GM12878 (cell line): Measurements from ENCODE around the gene SUSD1. TPM values are rescaled to one million over a fixed set of nuclear protein-coding genes. Genes with fewer than 3 reads are reported as not detected.
"Not testable (repeated sequence)": the region's sequence is repeated elsewhere in the genome, so short reads cannot be mapped to it uniquely, and the experiment has no call there.

ENCODE experiments used
- ATAC-seq: fragments of 200-7000 bp; cut with Tn5 transposase; 3 replicates; pipeline ENCODE4 v1.9.1; 2020; ENCODE audit warnings: mild to moderate bottlenecking, moderate library complexity
- BruUV-seq: library from RNA; stranded (reverse); fragments of 400-500 nt; replicated peaks from 2 replicates; lab custom pipeline; 2021; lab: Mats Ljungman, UMichigan
- CTCF ChIA-PET: fragments of 300-600 bp; sonication (Branson Sonifier 250); formaldehyde crosslinking; extraction: SDS; loops from one replicate; lab custom pipeline; 2021; ENCODE audit warnings: inconsistent platforms; lab: Yijun Ruan, JAX
- POLR2A ChIA-PET: fragments of 350-600 bp; formaldehyde crosslinking; extraction: SDS; loops from one replicate; lab custom pipeline; 2021; ENCODE audit warnings: inconsistent platforms; lab: Charles Lee
- RAD21 ChIA-PET: fragments of 300-600 bp; sonication (Branson Sonifier 250); formaldehyde crosslinking; loops from one replicate; lab custom pipeline; 2023; ENCODE audit warnings: antibody characterized with exemption; ENCODE audit not compliant: unreplicated experiment; lab: Charles Lee
- SMC1A ChIA-PET: fragments of 300-600 bp; sonication (Branson Sonifier 250); formaldehyde crosslinking; loops from one replicate; lab custom pipeline; 2023; ENCODE audit not compliant: unreplicated experiment, uncharacterized antibody; lab: Charles Lee
- DNase-seq: peaks from one replicate; pipeline ENCODE4 v3.0.0-alpha.2; 2011; ENCODE audit warnings: low read depth, low spot score
- FAIRE-seq: peaks from 3 replicates; lab custom pipeline; 2011; peaks lifted over from hg19 to GRCh38; lab: Jason Lieb, UNC
- H2AFZ ChIP-seq: 2 replicates; pipeline ENCODE4 v1.6.0; 2011; ENCODE audit warnings: low read depth, low read length, control low read depth; ENCODE audit not compliant: control insufficient read depth
- H3K27ac ChIP-seq: 2 replicates; pipeline ENCODE4 v1.5.1; 2011; ENCODE audit warnings: control low read depth; ENCODE audit not compliant: control insufficient read depth, insufficient read depth
- H3K27me3 ChIP-seq, 2 experiments: replicated peaks in 1 of 2; 2 replicates each; pipeline versions ENCODE4 v1.6.0 to v1.6.1; 2011; ENCODE audit warnings: low read length in 1 of 2; ENCODE audit not compliant: control insufficient read depth in 2 of 2, insufficient read depth in 2 of 2
- H3K36me3 ChIP-seq, 2 experiments: 2 replicates each; pipeline ENCODE4 v1.5.1; 2011; ENCODE audit warnings: low read length in 1 of 2; ENCODE audit not compliant: control insufficient read depth in 2 of 2, insufficient read depth in 2 of 2
- H3K4me1 ChIP-seq: 2 replicates; pipeline ENCODE4 v1.6.1; 2011; ENCODE audit warnings: mild to moderate bottlenecking, low read length, moderate library complexity, mixed read lengths; ENCODE audit not compliant: control insufficient read depth, insufficient read depth
- H3K4me2 ChIP-seq: 2 replicates; pipeline ENCODE4 v1.6.0; 2011; ENCODE audit warnings: control low read depth; ENCODE audit not compliant: control insufficient read depth, insufficient read depth
- H3K4me3 ChIP-seq: fragments of 200-600 bp; sonication (generic); 2 replicates; pipeline ENCODE4 v1.5.1; 2016
- H3K79me2 ChIP-seq: 2 replicates; pipeline ENCODE4 v1.6.0; 2011; ENCODE audit warnings: low read length; ENCODE audit not compliant: control insufficient read depth, insufficient read depth
- H3K9ac ChIP-seq: 2 replicates; pipeline ENCODE4 v1.8.0; 2011; ENCODE audit warnings: low read length, control low read depth, mixed read lengths; ENCODE audit not compliant: control insufficient read depth, insufficient read depth
- H3K9me3 ChIP-seq: replicated peaks from 3 replicates; pipeline ENCODE4 v1.5.1; 2011; ENCODE audit warnings: mild to moderate bottlenecking, low read length; ENCODE audit not compliant: control insufficient read depth, insufficient read depth
- H4K20me1 ChIP-seq: 2 replicates; pipeline ENCODE4 v1.6.0; 2011; ENCODE audit not compliant: control insufficient read depth, insufficient read depth
- CUX1 ChIP-seq: IDR thresholded peaks from 2 replicates; pipeline ENCODE4 v1.6.1; 2012; ENCODE audit warnings: improper control_type of control experiment, low read depth, low read length; ENCODE audit not compliant: insufficient replicate concordance
- FOXM1 ChIP-seq: IDR thresholded peaks from 2 replicates; pipeline ENCODE4 v1.6.1; 2012; ENCODE audit warnings: low read depth, mild to moderate bottlenecking, inconsistent platforms, low read length, moderate library complexity
- GABPA ChIP-seq: IDR thresholded peaks from 2 replicates; pipeline ENCODE4 v1.6.1; 2014; ENCODE audit warnings: antibody characterized with exemption, low read depth, mild to moderate bottlenecking, inconsistent platforms
- KDM1A ChIP-seq: fragments of 200-600 bp; sonication (generic); IDR thresholded peaks from 2 replicates; pipeline ENCODE4 v1.6.1; 2016; ENCODE audit warnings: borderline replicate concordance
- LARP7 ChIP-seq: fragments of 450-650 bp; IDR thresholded peaks from 2 replicates; pipeline ENCODE4 v1.6.1; 2017; ENCODE audit warnings: mild to moderate bottlenecking
- MYB ChIP-seq: fragments of 150-350 bp; IDR thresholded peaks from 2 replicates; pipeline ENCODE4 v1.6.1; 2014; ENCODE audit warnings: mild to moderate bottlenecking, low read depth, low read length, borderline replicate concordance
- NFYA ChIP-seq: IDR thresholded peaks from 2 replicates; pipeline ENCODE4 v1.6.1; 2011; ENCODE audit warnings: low read depth, mild to moderate bottlenecking, low read length, improper control_type of control experiment, borderline replicate concordance
- SMC3 ChIP-seq: IDR thresholded peaks from 2 replicates; pipeline ENCODE4 v1.6.1; 2011; ENCODE audit warnings: low read length, improper control_type of control experiment, borderline replicate concordance
- SPI1 ChIP-seq: IDR thresholded peaks from 2 replicates; pipeline ENCODE4 v1.6.1; 2011; ENCODE audit warnings: low read depth, mild to moderate bottlenecking, low read length, moderate library complexity, borderline replicate concordance; ENCODE audit not compliant: insufficient read depth
- STAT3 ChIP-seq: IDR thresholded peaks from 2 replicates; pipeline ENCODE4 v1.6.1; 2011; ENCODE audit warnings: low read depth, low read length, improper control_type of control experiment
- USF1 ChIP-seq: IDR thresholded peaks from 2 replicates; pipeline ENCODE4 v1.6.1; 2011; ENCODE audit warnings: borderline replicate concordance, low read depth, mild to moderate bottlenecking, moderate library complexity, mixed read lengths, low read length; ENCODE audit not compliant: insufficient read depth; ENCODE audit errors: extremely low read length
- WGBS: methylation state at CpG from one replicate; pipeline ENCODE4 v1.1.6; 2016; ENCODE audit warnings: low lambda C conversion rate; ENCODE audit not compliant: insufficient replicate concordance, insufficient coverage; ENCODE audit errors: missing lambda C conversion rate; 5-methylcytosine and 5-hydroxymethylcytosine counted together
- in situ Hi-C: fragments of 300-500 bp; cut with MboI; formaldehyde crosslinking; loops from 9 replicates; pipeline ENCODE4 v1.14.3; 2018; ENCODE audit warnings: mixed read lengths
- intact Hi-C: fragments of 100-400 bp; cut with micrococcal nuclease; formaldehyde crosslinking; loops from one replicate; pipeline ENCODE4 v1.14.2; 2022; ENCODE audit not compliant: unreplicated experiment
- polyA plus RNA-seq, 11 experiments: library from polyadenylated mRNA; depleted of rRNA in 4 of 11; unstranded in 6 of 11; stranded (reverse) in 5 of 11; fragments of >200 nt; fragmentation: Nextera tagmentation in 4 of 11; fragmentation: Illumina TruSeq in 1 of 11; extraction: Ambion mirVana in 4 of 11; extraction: Trizol in 1 of 11; gene quantifications; 1 replicate in 1 of 11; 2 replicates in 10 of 11; pipeline versions ENCODE4 v1.2.1 to v1.2.3, GENCODE V29; 2011 to 2016; ENCODE audit warnings: inconsistent platforms in 2 of 11, missing spikeins in 2 of 11, low read depth in 1 of 11
- total RNA-seq, 4 experiments: library from RNA; depleted of rRNA in 3 of 4; stranded (reverse); fragments of >200 nt in 3 of 4; fragmentation: Illumina TruSeq in 1 of 4; extraction: Trizol in 1 of 4; gene quantifications; 2 replicates each; pipeline versions ENCODE4 v1.2.1 to v1.2.3, GENCODE V29; 2013 to 2021

SUSD1 gene
- total and polyA plus RNA-seq, 10 of the 15 experiments (the other 5 are each of a cell fraction or from before 2014, with no cell fraction given): 6.7 to 20.8 (median 13.2) TPM

GRCh38 chr9:112135706-112136105 lies 39.4 kb downstream of the SUSD1 start:
- SMC1A ChIA-PET: interaction anchor here (1.3 kb wide), 1 partner anchor 28 kb away, joined by 3 read pairs; no protein-coding TSS in a partner anchor
- no peak overlapping the region for H3K27ac ChIP-seq
- no peak overlapping the region for H2AFZ ChIP-seq
- H3K4me3 ChIP-seq: no peak overlapping the region
- H3K79me2 ChIP-seq: no peaks in the 10 kb centered on the region
- H3K27me3 ChIP-seq: no peaks in the 10 kb centered on the region
- WGBS: 92% methylated on average over 4 of the region's 4 CpGs
- BruUV-seq: no TSS peak
- in situ Hi-C loops (no loop called here), intact Hi-C loops (no loop called here)
- no peak overlapping the region for H3K4me2 ChIP-seq
- CTCF ChIA-PET: no interaction called here
- TF ChIP-seq MYB: no peak
- no peak for TF ChIP-seq USF1
- no peak for TF ChIP-seq STAT3
- no peak for TF ChIP-seq NFYA
- no peak for TF ChIP-seq CUX1
- TF ChIP-seq SMC3: no peak
- no peak for TF ChIP-seq SPI1
- no peak for TF ChIP-seq FOXM1
- no peak for TF ChIP-seq LARP7
- no peak for TF ChIP-seq KDM1A
- TF ChIP-seq GABPA: no peak
- H3K36me3 ChIP-seq: no peaks in the 10 kb centered on the region
- RAD21 ChIA-PET: no interaction called here
- POLR2A ChIA-PET: no interaction called here
- no peak for FAIRE-seq
- DNase-seq: no peak
- no peak overlapping the region for H3K9ac ChIP-seq
- H4K20me1 ChIP-seq: no peaks in the 10 kb centered on the region
- ATAC-seq: no peak
- H3K9me3 ChIP-seq: peaks cover 11% of the 10 kb centered on the region
- H3K4me1 ChIP-seq: no peaks in the 10 kb centered on the region; the same call in 1 of the 2 replicates

GRCh38 chr9:112133806-112134205 lies 41.3 kb downstream of the SUSD1 start:
- in situ Hi-C loops, DNase-seq, FAIRE-seq, H3K27ac ChIP-seq, RAD21 ChIA-PET, CTCF ChIA-PET, H3K4me1 ChIP-seq, H3K9ac ChIP-seq, H3K36me3 ChIP-seq, H3K27me3 ChIP-seq, H4K20me1 ChIP-seq, H3K79me2 ChIP-seq, intact Hi-C loops, POLR2A ChIA-PET, SMC1A ChIA-PET, ATAC-seq, H3K4me2 ChIP-seq, H2AFZ ChIP-seq, H3K4me3 ChIP-seq, BruUV-seq: not testable (repeated sequence)
- whole genome bisulfite sequencing: 5% methylated on average over 1 of the region's 1 CpG
- H3K9me3 ChIP-seq: peaks cover 11% of the 10 kb centered on the region
